ENCODE results near the gene ATM. TPM values are rescaled to one million over a fixed set of nuclear protein-coding genes. Genes with fewer than 3 reads are reported as not detected.

ATM gene
- total and polyA plus RNA-seq, 7 experiments from 2014 or later: 84.7 to 879 (median 439) TPM

DNA sequence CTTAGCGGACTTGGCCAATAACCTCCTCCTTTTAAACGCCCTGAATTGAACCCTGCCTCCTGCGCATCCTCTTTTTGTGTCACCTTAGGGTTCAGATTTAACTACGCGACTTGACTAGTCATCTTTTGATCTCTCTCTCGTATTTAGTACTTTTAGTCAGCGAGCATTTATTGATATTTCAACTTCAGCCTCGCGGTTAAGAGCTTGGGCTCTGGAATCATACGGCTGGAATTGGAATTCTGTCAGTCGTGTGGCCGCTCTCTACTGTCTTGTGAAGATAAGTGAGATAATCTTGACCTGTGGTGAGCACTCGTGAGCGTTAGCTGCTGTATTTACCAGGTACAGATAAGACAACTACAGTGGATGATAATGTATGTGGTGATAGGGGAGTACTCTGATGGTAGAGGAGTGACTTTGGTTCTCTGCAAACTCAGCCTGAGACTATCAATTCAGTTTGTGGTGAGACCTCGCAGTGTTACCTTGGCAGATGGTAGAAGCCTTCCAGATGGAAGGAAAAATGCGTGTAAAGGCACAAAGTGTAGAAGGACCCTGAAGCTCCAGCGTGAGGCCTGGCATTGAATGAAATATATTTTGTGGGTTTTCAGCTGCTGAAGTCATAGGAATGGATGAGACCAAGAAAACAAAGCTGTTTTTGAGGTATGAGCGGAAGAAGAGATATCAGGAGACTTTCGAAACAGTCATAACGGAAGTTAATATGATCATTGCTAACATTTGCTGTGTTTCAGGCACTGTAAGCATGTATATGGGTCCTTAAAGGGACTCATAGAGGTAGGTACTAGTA is 682 bp downstream of the ATM start:
- H3K27ac ChIP-seq (ENCODE audit: low read depth, low read length): peak overlapping the region; percentile 98
- Mint-ChIP-seq H3K27ac (no peak overlapping the region), H3K9me3 (no peaks in the 10 kb centered on the region), H3K27me3 (no peaks in the 10 kb centered on the region), H3K4me1 (peaks cover 31 to 53% (median 37%) of the 10 kb centered on the region in 7 donors), H3K36me3 (peaks cover 3 to 32% (median 22%) of the 10 kb centered on the region in 5 donors), H3K4me3 (no peak overlapping the region)
- H3K4me1 ChIP-seq (ENCODE audit: control insufficient read depth in 2 of 2, insufficient read depth in 2 of 2, low read length in 2 of 2): peaks cover 25 to 29% of the 10 kb centered on the region in 2 donors
- DNase-seq (peak in 8 of 9 donors; percentile 36 to 82 (median 74)), ATAC-seq (peak; percentile 2)
- no peaks in the 10 kb centered on the region for H3K27me3 ChIP-seq (ENCODE audit: control insufficient read depth in 2 of 2, insufficient read depth in 2 of 2, low read length in 2 of 2)
- intact Hi-C loops (cut with micrococcal nuclease): loop anchor here (1.0 to 10.0 kb wide), 14 partner anchors 13 to 659 kb away; partner anchors contain the start of genes ALKBH8 (in 2 of the 2), CUL5 (in 2 of the 2), ACAT1 (in 1 of the 2) and DDX10 (in 1 of the 2)
- ChIA-PET CTCF (interaction anchor here (0.7 to 9.5 kb wide), 9 partner anchors 10 to 102 kb away, joined by 3 to 104 read pairs (median 4); no protein-coding TSS in a partner anchor), POLR2A (interaction anchor here (0.9 to 9.0 kb wide), 20 partner anchors 10 to 244 kb away, joined by 3 to 779 read pairs (median 5); partner anchors contain the start of gene C11orf65)
- H3K9me3 ChIP-seq (ENCODE audit: control insufficient read depth in 2 of 3, low read length in 3 of 3): no peaks in the 10 kb centered on the region
- H3K36me3 ChIP-seq (ENCODE audit: control insufficient read depth in 2 of 3, insufficient read depth in 3 of 3, low read length in 3 of 3): peaks cover 0 to 6% (median 5%) of the 10 kb centered on the region in 3 experiments
- H3K4me3 ChIP-seq (ENCODE audit: low read length): peak overlapping the region; percentile 93

DNA sequence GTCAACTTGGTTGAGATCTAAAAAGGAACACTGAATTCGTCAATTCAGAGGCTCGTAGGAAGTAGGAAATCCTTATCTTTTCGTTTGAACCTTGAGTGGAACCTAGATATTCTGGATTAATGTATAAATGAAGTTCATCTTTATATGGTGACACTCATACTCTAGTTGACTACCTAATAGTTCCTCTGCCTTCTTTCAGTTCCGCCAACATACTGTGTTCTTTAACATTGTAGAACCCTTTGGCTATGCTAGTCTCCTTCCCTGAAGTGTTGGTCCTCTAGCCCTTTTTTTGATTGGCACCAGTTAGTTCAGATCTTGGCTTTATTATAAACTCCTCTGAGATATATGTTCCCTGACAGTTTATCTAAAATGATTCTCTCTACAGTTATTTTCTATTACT is 1.5 kb downstream of the ATM start:
- Mint-ChIP-seq H3K36me3 (peaks cover 4 to 40% (median 25%) of the 10 kb centered on the region in 5 donors), H3K27ac (no peak overlapping the region), H3K4me3 (no peak overlapping the region), H3K9me3 (no peaks in the 10 kb centered on the region), H3K4me1 (peaks cover 27 to 48% (median 36%) of the 10 kb centered on the region in 7 donors), H3K27me3 (no peaks in the 10 kb centered on the region)
- peak overlapping the region; percentile 93 for H3K4me3 ChIP-seq (ENCODE audit: low read length)
- POLR2A ChIA-PET: interaction anchor here (0.9 to 9.0 kb wide), 12 partner anchors 13 to 117 kb away, joined by 3 to 779 read pairs (median 9); no protein-coding TSS in a partner anchor
- H3K27ac ChIP-seq (ENCODE audit: low read depth, low read length): peak overlapping the region; percentile 98
- DNase-seq: no peak
- ATAC-seq: no peak
- H3K36me3 ChIP-seq (ENCODE audit: control insufficient read depth in 2 of 3, insufficient read depth in 3 of 3, low read length in 3 of 3): peaks cover 0 to 12% (median 6%) of the 10 kb centered on the region in 3 experiments
- peaks cover 17 to 36% of the 10 kb centered on the region in 2 donors for H3K4me1 ChIP-seq (ENCODE audit: control insufficient read depth in 2 of 2, insufficient read depth in 2 of 2, low read length in 2 of 2)
- intact Hi-C loops (cut with micrococcal nuclease): loop anchor here (1.0 to 10.0 kb wide), 7 partner anchors 12 to 660 kb away; partner anchors contain the start of genes ALKBH8 (in 2 of the 2) and SLC35F2 (in 1 of the 2)
- no peaks in the 10 kb centered on the region for H3K27me3 ChIP-seq (ENCODE audit: control insufficient read depth in 2 of 2, insufficient read depth in 2 of 2, low read length in 2 of 2)
- CTCF ChIA-PET: interaction anchor here (0.7 to 9.5 kb wide), 8 partner anchors 9 to 102 kb away, joined by 3 to 104 read pairs (median 4); no protein-coding TSS in a partner anchor
- no peaks in the 10 kb centered on the region for H3K9me3 ChIP-seq (ENCODE audit: control insufficient read depth in 2 of 3, low read length in 3 of 3)

- H3K9me3 Mint-ChIP-seq: no peaks in the 10 kb centered on the region
- peak in 8 of 9 donors; percentile 29 to 82 (median 75) for DNase-seq
- ChIA-PET POLR2A (interaction anchor here (0.7 to 9.0 kb wide), 7 partner anchors 9 to 94 kb away, joined by 3 to 779 read pairs (median 6); no protein-coding TSS in a partner anchor), CTCF (interaction anchor here (0.9 to 9.5 kb wide), 3 partner anchors 9 to 46 kb away, joined by 3 to 104 read pairs (median 3); no protein-coding TSS in a partner anchor)
- intact Hi-C loops (cut with micrococcal nuclease): loop anchor here (1.0 to 10.0 kb wide), 7 partner anchors 11 to 660 kb away; partner anchors contain the start of genes ALKBH8 (in 2 of the 2) and SLC35F2 (in 1 of the 2)
- Histone ChIP-seq H3K27me3 (ENCODE audit: control insufficient read depth in 2 of 2, insufficient read depth in 2 of 2, low read length in 2 of 2) (no peaks in the 10 kb centered on the region), H3K9me3 (ENCODE audit: control insufficient read depth in 2 of 3, low read length in 3 of 3) (no peaks in the 10 kb centered on the region), H3K36me3 (ENCODE audit: control insufficient read depth in 2 of 3, insufficient read depth in 3 of 3, low read length in 3 of 3) (peaks cover 0 to 14% (median 12%) of the 10 kb centered on the region in 3 experiments), H3K27ac (ENCODE audit: low read depth, low read length) (peak overlapping the region; percentile 98), H3K4me1 (ENCODE audit: control insufficient read depth in 2 of 2, insufficient read depth in 2 of 2, low read length in 2 of 2) (peaks cover 17 to 38% of the 10 kb centered on the region in 2 donors), H3K4me3 (ENCODE audit: low read length) (peak overlapping the region; percentile 93)
- H3K36me3 Mint-ChIP-seq: peaks cover 4 to 46% (median 27%) of the 10 kb centered on the region in 5 donors
- H3K4me1 Mint-ChIP-seq: peaks cover 21 to 47% (median 35%) of the 10 kb centered on the region in 7 donors
- H3K27ac Mint-ChIP-seq: no peak overlapping the region
- no peaks in the 10 kb centered on the region for H3K27me3 Mint-ChIP-seq
- H3K4me3 Mint-ChIP-seq: no peak overlapping the region
- ATAC-seq: no peak
Measured at GRCh38 chr11:108224911-108225786, 2.3 kb downstream of the ATM start.

DNA sequence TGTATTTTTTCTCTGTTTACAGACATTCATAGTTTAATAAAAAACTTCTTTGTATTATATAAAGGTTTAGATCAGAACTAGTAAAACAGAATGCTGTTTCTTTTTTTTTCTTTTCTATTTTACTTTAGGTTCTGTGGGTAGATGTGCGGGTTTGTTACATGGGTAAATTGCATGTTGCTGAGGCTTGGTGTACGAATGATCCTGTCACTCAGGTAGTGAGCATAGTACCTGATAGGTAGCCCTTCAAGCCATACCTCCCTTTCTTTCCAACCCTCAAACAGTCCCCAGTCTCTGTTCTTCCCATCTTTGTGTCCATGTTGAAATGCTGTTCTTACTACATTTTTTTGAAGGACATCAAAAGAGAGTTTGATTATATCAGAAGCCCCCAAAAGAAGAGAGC is 3.2 kb downstream of the ATM start:
- no peaks in the 10 kb centered on the region for H3K27me3 ChIP-seq (ENCODE audit: control insufficient read depth in 2 of 2, insufficient read depth in 2 of 2, low read length in 2 of 2)
- no peaks in the 10 kb centered on the region for H3K27me3 Mint-ChIP-seq
- no peak for ATAC-seq
- H3K4me1 Mint-ChIP-seq: peaks cover 18 to 42% (median 34%) of the 10 kb centered on the region in 7 donors
- no peaks in the 10 kb centered on the region for H3K9me3 ChIP-seq (ENCODE audit: control insufficient read depth in 2 of 3, low read length in 3 of 3)
- H3K4me3 ChIP-seq (ENCODE audit: low read length): peak overlapping the region; percentile 65
- peaks cover 20 to 39% of the 10 kb centered on the region in 2 donors for H3K4me1 ChIP-seq (ENCODE audit: control insufficient read depth in 2 of 2, insufficient read depth in 2 of 2, low read length in 2 of 2)
- H3K9me3 Mint-ChIP-seq: no peaks in the 10 kb centered on the region
- H3K27ac Mint-ChIP-seq: peak overlapping the region in 2 of 9 donors; percentile 86 to 95
- DNase-seq: peak in 5 of 9 donors; percentile 21 to 38 (median 35)
- H3K36me3 Mint-ChIP-seq: peaks cover 4 to 54% (median 33%) of the 10 kb centered on the region in 5 donors
- CTCF ChIA-PET: interaction anchor here (1.0 to 9.5 kb wide), 2 partner anchors 8 to 12 kb away, joined by 3 to 104 read pairs; no protein-coding TSS in a partner anchor
- peak overlapping the region; percentile 98 for H3K27ac ChIP-seq (ENCODE audit: low read depth, low read length)
- peak overlapping the region in 2 of 10 donors; percentile 84 to 98 for H3K4me3 Mint-ChIP-seq
- H3K36me3 ChIP-seq (ENCODE audit: control insufficient read depth in 2 of 3, insufficient read depth in 3 of 3, low read length in 3 of 3): peaks cover 0 to 17% (median 14%) of the 10 kb centered on the region in 3 experiments
- POLR2A ChIA-PET: interaction anchor here (0.7 to 9.0 kb wide), 7 partner anchors 11 to 72 kb away, joined by 3 to 779 read pairs (median 4); no protein-coding TSS in a partner anchor
- intact Hi-C loops (cut with micrococcal nuclease): loop anchor here in 1 of 2 donors (10.0 kb wide), 2 partner anchors 371 to 661 kb away; partner anchors contain the start of genes ALKBH8 and SLC35F2

DNA sequence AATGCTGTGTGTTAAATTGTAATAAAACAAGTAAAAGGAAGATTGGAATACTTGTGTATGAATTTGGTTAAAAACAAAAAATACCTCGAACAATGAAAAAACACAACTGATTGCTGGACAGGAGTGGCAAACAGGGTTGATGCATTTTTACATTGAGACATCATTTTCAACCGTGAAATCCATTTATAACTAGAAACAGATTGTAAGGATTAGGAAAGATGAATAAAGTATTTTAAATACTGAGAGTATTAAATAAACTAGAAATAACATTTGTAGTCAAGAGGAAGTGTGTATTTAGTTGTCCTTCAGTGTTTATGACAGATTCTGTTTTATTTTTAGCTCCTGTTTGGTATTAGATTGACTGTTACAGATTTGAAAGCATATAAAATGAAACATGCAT is 5.4 kb downstream of the ATM start:
- Histone ChIP-seq H3K27ac (ENCODE audit: low read depth, low read length) (peak overlapping the region; percentile 65), H3K4me1 (ENCODE audit: control insufficient read depth in 2 of 2, insufficient read depth in 2 of 2, low read length in 2 of 2) (peaks cover 40 to 55% of the 10 kb centered on the region in 2 donors), H3K36me3 (ENCODE audit: control insufficient read depth in 2 of 3, insufficient read depth in 3 of 3, low read length in 3 of 3) (peaks cover 0 to 23% (median 23%) of the 10 kb centered on the region in 3 experiments), H3K9me3 (ENCODE audit: control insufficient read depth in 2 of 3, low read length in 3 of 3) (no peaks in the 10 kb centered on the region), H3K4me3 (ENCODE audit: low read length) (peak overlapping the region; percentile 24), H3K27me3 (ENCODE audit: control insufficient read depth in 2 of 2, insufficient read depth in 2 of 2, low read length in 2 of 2) (no peaks in the 10 kb centered on the region)
- Mint-ChIP-seq H3K4me1 (peaks cover 34 to 59% (median 51%) of the 10 kb centered on the region in 7 donors), H3K27me3 (no peaks in the 10 kb centered on the region), H3K36me3 (peaks cover 8 to 73% (median 52%) of the 10 kb centered on the region in 5 donors), H3K4me3 (peak overlapping the region in 5 of 10 donors; percentile 58 to 88 (median 87)), H3K9me3 (no peaks in the 10 kb centered on the region), H3K27ac (peak overlapping the region in 6 of 9 donors; percentile 11 to 91 (median 78))
- ChIA-PET CTCF (interaction anchor here (1.1 to 9.5 kb wide), 2 partner anchors 10 to 24 kb away, joined by 4 to 104 read pairs; no protein-coding TSS in a partner anchor), POLR2A (interaction anchor here (0.7 to 9.0 kb wide), 4 partner anchors 9 to 24 kb away, joined by 3 to 779 read pairs (median 4); no protein-coding TSS in a partner anchor)
- no peak for ATAC-seq
- no peak for DNase-seq
- intact Hi-C loops (cut with micrococcal nuclease): loop anchor here in 1 of 2 donors (10.0 kb wide), 2 partner anchors 373 to 663 kb away; partner anchors contain the start of genes ALKBH8 and SLC35F2
